HCT116 (cell line): ENCODE measurements around the gene CHST15. TPM values are rescaled to one million over a fixed set of nuclear protein-coding genes. Genes with fewer than 3 reads are reported as not detected.

Experiments
- ATAC-seq: fragments of 200-7000 bp; cut with Tn5 transposase; 2 replicates; pipeline ENCODE4 v1.9.1; 2020; ENCODE audit warnings: mild to moderate bottlenecking, moderate library complexity
- BruUV-seq: library from RNA; stranded (reverse); fragments of 400-500 nt; replicated peaks from 2 replicates; lab custom pipeline; 2021; lab: Mats Ljungman, UMichigan
- CTCF ChIA-PET: fragments of 300-600 bp; sonication (Branson Sonifier 250); formaldehyde crosslinking; loops from one replicate; lab custom pipeline; 2021; ENCODE audit warnings: antibody characterized with exemption; lab: Charles Lee
- POLR2A ChIA-PET: fragments of 300-600, 350-600 bp; sonication (Branson Sonifier 250); formaldehyde crosslinking; loops from one replicate; lab custom pipeline; 2021; ENCODE audit warnings: antibody characterized with exemption; lab: Charles Lee
- RAD21 ChIA-PET, 2 experiments: fragments of 300-600 bp; sonication (Branson Sonifier 250); formaldehyde crosslinking; loops; one replicate each; lab custom pipeline; 2023; ENCODE audit warnings: low total read pairs in 2 of 2; ENCODE audit not compliant: uncharacterized antibody in 2 of 2, unreplicated experiment in 2 of 2, low non-redundant PET in 1 of 2; lab: Charles Lee
- DNase-seq: peaks from one replicate; pipeline ENCODE4 v3.0.0-alpha.2; 2010; ENCODE audit warnings: low read depth, low spot score
- H2AFZ ChIP-seq: fragments of 200-600 bp; shearing (Covaris generic), sonication (generic); 2 replicates; pipeline ENCODE4 v1.6.1; 2017; ENCODE audit warnings: low read depth, mixed run types, mixed read lengths, antibody characterized with exemption, low read length; ENCODE audit not compliant: poor library complexity, severe bottlenecking
- H3K27ac ChIP-seq: 2 replicates; pipeline ENCODE4 v1.5.1; 2012; ENCODE audit warnings: low read depth, low read length
- H3K27me3 ChIP-seq: fragments of 200-600 bp; sonication (generic); 2 replicates; pipeline ENCODE4 v1.6.1; 2016; ENCODE audit warnings: mixed run types, low read length, mixed read lengths; ENCODE audit not compliant: insufficient read depth
- H3K36me3 ChIP-seq, 2 experiments: fragments of 200-500 bp in 1 of 2; fragments of 200-600 bp in 1 of 2; sonication (Bioruptor generic) in 1 of 2; sonication (generic) in 1 of 2; 2 replicates each; pipeline versions ENCODE4 v1.5.1 to v1.6.1; 2014 to 2016; ENCODE audit warnings: low read length in 2 of 2, inconsistent platforms in 1 of 2, mixed read lengths in 1 of 2, mixed run types in 1 of 2; ENCODE audit not compliant: insufficient read depth in 2 of 2, control insufficient read depth in 1 of 2
- H3K4me1 ChIP-seq, 2 experiments: fragments of 200-600 bp in 1 of 2; sonication (generic) in 1 of 2; 2 replicates each; pipeline versions ENCODE4 v1.5.1 to v1.6.1; 2012 to 2017; ENCODE audit warnings: low read length in 2 of 2, inconsistent platforms in 1 of 2, mild to moderate bottlenecking in 1 of 2, mixed read lengths in 1 of 2, mixed run types in 1 of 2, moderate library complexity in 1 of 2; ENCODE audit not compliant: insufficient read depth in 2 of 2, control insufficient read depth in 1 of 2
- H3K4me2 ChIP-seq: fragments of 200-600 bp; sonication (generic); 2 replicates; pipeline ENCODE4 v1.6.1; 2017; ENCODE audit warnings: mixed run types, low read length, mixed read lengths
- H3K4me3 ChIP-seq, 2 experiments: fragments of 200-600 bp in 1 of 2; sonication (generic) in 1 of 2; replicated peaks in 1 of 2; 2 replicates each; pipeline ENCODE4 v1.5.1; 2011 to 2016; ENCODE audit warnings: low read length in 2 of 2, control low read depth in 1 of 2, low read depth in 1 of 2, mild to moderate bottlenecking in 1 of 2, mixed read lengths in 1 of 2, mixed run types in 1 of 2
- H3K79me2 ChIP-seq: fragments of 200-600 bp; sonication (generic); 2 replicates; pipeline ENCODE4 v1.6.1; 2017; ENCODE audit warnings: mild to moderate bottlenecking, mixed run types, low read length, moderate library complexity, mixed read lengths; ENCODE audit not compliant: insufficient read depth
- H3K9ac ChIP-seq: fragments of 200-600 bp; sonication (generic); 2 replicates; pipeline ENCODE4 v1.6.1; 2016; ENCODE audit warnings: low read length, mixed read lengths
- H3K9me2 ChIP-seq: fragments of 200-600 bp; sonication (generic), shearing (Covaris generic); 2 replicates; pipeline ENCODE4 v1.6.1; 2017; ENCODE audit warnings: mixed run types, mild to moderate bottlenecking, moderate library complexity; ENCODE audit not compliant: insufficient read depth
- H3K9me3 ChIP-seq, 2 experiments: fragments of 200-500 bp in 1 of 2; fragments of 200-600 bp in 1 of 2; sonication (Bioruptor generic) in 1 of 2; sonication (generic) in 1 of 2; 2 replicates each; pipeline ENCODE4 v1.6.1; 2014 to 2017; ENCODE audit warnings: low read length in 2 of 2, mixed read lengths in 2 of 2, inconsistent platforms in 1 of 2, low read depth in 1 of 2, mild to moderate bottlenecking in 1 of 2, mixed run types in 1 of 2, moderate library complexity in 1 of 2; ENCODE audit not compliant: control insufficient read depth in 1 of 2, insufficient read depth in 1 of 2
- H4K20me1 ChIP-seq: fragments of 200-600 bp; sonication (generic), shearing (Covaris generic); 2 replicates; pipeline ENCODE4 v1.6.1; 2017; ENCODE audit warnings: mixed run types, mild to moderate bottlenecking, moderate library complexity; ENCODE audit not compliant: insufficient read depth
- CBX3 ChIP-seq: IDR thresholded peaks from 2 replicates; pipeline ENCODE4 v1.6.1; 2012; ENCODE audit warnings: low read depth
- CEBPB ChIP-seq: IDR thresholded peaks from 2 replicates; pipeline ENCODE4 v1.6.1; 2012; ENCODE audit warnings: low read depth
- CTCF ChIP-seq, 3 experiments: fragments of 200-600 bp in 1 of 3; sonication (generic) in 1 of 3; IDR thresholded peaks in 2 of 3; conservative IDR thresholded peaks in 1 of 3; 2 replicates each; pipeline ENCODE4 v1.5.1; 2012 to 2017; ENCODE audit warnings: low read depth in 2 of 3, low read length in 2 of 3, antibody characterized with exemption in 1 of 3, borderline replicate concordance in 1 of 3, control low read depth in 1 of 3, mild to moderate bottlenecking in 1 of 3, mixed read lengths in 1 of 3, mixed run types in 1 of 3, moderate library complexity in 1 of 3; ENCODE audit not compliant: insufficient read depth in 1 of 3
- MAX ChIP-seq: IDR thresholded peaks from 2 replicates; pipeline ENCODE4 v1.6.1; 2012
- POLR2AphosphoS5 ChIP-seq: IDR thresholded peaks from 2 replicates; pipeline ENCODE4 v1.6.1; 2011; ENCODE audit warnings: mild to moderate bottlenecking, low read depth, low read length, moderate library complexity
- RAD21 ChIP-seq: IDR thresholded peaks from 2 replicates; pipeline ENCODE4 v1.6.1; 2012; ENCODE audit warnings: low read depth, mild to moderate bottlenecking
- SIN3A ChIP-seq: IDR thresholded peaks from 2 replicates; pipeline ENCODE4 v1.6.1; 2012; ENCODE audit warnings: low read depth
- SP1 ChIP-seq: IDR thresholded peaks from 2 replicates; pipeline ENCODE4 v1.6.1; 2012; ENCODE audit warnings: low read depth
- SRF ChIP-seq: IDR thresholded peaks from 2 replicates; pipeline ENCODE4 v1.6.1; 2012; ENCODE audit warnings: low read depth
- TCF7L2 ChIP-seq: IDR thresholded peaks from 2 replicates; pipeline ENCODE4 v1.7.0; 2011; ENCODE audit warnings: borderline replicate concordance, inconsistent platforms; ENCODE audit not compliant: insufficient read depth, insufficient read length; ENCODE audit errors: extremely low read depth
- YY1 ChIP-seq: IDR thresholded peaks from 2 replicates; pipeline ENCODE4 v1.6.1; 2011; ENCODE audit warnings: low read length, low read depth, moderate library complexity, mild to moderate bottlenecking; ENCODE audit not compliant: insufficient replicate concordance; ENCODE audit errors: extremely low read depth
- ZFX ChIP-seq: fragments of 450-650 bp; IDR thresholded peaks from 2 replicates; pipeline ENCODE4 v1.6.1; 2017
- intact Hi-C: fragments of 100-400 bp; cut with micrococcal nuclease; formaldehyde crosslinking; loops from 2 replicates; pipeline ENCODE4 v1.10.0; 2022
- total RNA-seq: library from RNA; stranded (reverse); gene quantifications from one replicate; pipeline ENCODE4 v1.2.1, GENCODE V29; 2021; ENCODE audit not compliant: unreplicated experiment
- TF ChIP-seq, protein P1 (sequence below): IDR thresholded peaks from 2 replicates; pipeline ENCODE4 v1.6.1; 2012; ENCODE audit warnings: low read depth

Gene CHST15
- total RNA-seq, 1 experiment from 2014 or later: 47.2 TPM

DNA sequence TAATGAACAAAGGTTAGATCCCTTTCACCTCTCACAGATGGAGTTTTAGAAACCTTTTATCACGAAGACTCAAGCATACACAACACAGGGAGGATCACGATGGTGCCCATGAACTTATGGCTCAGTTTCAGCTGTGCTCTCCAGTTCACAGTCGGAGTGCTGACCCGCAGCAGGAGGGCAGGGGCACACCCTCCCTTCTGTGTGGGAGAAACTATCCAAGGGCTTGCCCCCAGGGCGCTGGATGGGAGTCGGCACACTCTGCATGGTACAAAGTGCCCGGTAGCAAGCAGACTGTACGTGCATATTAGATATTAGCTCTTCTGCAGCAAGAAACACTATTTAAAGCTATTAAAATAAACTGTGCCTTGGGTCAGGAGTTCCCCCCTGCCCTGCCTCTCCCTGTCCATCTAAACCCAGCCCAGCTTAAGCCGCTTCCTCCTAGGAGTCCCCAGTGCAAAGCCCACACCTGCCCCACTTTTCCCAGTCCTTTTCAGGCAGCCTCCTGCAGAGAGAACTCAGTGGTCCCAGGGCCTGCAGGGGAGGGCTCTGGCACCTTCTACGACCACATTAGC is 76.5 kb downstream of the CHST15 start (continued):
- TF ChIP-seq CTCF (IDR thresholded peaks at IDR 0.05 in 2 of 3, conservative IDR thresholded peaks at IDR 0.05 in 1 of 3; ENCODE audit: borderline replicate concordance in 1 of 3, insufficient read depth in 1 of 3, low read depth in 2 of 3, low read length in 2 of 3) (no peak), POLR2AphosphoS5 (no peak), SRF (no peak), CBX3 (no peak)
- TF ChIP-seq, protein P1, sequence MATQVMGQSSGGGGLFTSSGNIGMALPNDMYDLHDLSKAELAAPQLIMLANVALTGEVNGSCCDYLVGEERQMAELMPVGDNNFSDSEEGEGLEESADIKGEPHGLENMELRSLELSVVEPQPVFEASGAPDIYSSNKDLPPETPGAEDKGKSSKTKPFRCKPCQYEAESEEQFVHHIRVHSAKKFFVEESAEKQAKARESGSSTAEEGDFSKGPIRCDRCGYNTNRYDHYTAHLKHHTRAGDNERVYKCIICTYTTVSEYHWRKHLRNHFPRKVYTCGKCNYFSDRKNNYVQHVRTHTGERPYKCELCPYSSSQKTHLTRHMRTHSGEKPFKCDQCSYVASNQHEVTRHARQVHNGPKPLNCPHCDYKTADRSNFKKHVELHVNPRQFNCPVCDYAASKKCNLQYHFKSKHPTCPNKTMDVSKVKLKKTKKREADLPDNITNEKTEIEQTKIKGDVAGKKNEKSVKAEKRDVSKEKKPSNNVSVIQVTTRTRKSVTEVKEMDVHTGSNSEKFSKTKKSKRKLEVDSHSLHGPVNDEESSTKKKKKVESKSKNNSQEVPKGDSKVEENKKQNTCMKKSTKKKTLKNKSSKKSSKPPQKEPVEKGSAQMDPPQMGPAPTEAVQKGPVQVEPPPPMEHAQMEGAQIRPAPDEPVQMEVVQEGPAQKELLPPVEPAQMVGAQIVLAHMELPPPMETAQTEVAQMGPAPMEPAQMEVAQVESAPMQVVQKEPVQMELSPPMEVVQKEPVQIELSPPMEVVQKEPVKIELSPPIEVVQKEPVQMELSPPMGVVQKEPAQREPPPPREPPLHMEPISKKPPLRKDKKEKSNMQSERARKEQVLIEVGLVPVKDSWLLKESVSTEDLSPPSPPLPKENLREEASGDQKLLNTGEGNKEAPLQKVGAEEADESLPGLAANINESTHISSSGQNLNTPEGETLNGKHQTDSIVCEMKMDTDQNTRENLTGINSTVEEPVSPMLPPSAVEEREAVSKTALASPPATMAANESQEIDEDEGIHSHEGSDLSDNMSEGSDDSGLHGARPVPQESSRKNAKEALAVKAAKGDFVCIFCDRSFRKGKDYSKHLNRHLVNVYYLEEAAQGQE: no peak

DNA sequence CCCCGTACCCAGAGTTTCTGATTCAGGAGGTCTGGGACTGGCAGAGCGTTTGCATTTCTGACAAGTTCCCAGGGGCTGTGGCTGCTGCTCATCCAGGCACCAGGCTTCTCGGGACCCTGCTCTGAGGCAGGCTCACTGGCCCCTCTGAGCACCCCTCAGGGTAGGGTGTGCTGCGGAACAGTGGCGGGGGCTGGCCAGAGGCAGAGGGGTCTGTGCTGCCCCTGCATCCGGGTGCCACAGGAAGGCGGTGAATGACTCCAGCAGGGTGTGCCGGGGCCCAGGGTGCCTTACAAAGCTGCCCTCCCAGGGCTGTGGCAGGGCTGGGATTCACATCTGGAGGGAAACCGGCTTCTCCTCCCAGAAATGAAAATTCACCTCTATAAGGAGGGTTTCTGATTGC is 77.4 kb downstream of the CHST15 start:
- no TSS peak for BruUV-seq
- H3K4me3 ChIP-seq: no peak overlapping the region
- ChIA-PET POLR2A (no interaction called here), CTCF (interaction anchor here (1.1 kb wide), 1 partner anchor 21 kb away, joined by 3 read pairs; no protein-coding TSS in a partner anchor), RAD21 (no interaction called here)
- no peaks in the 10 kb centered on the region for H3K79me2 ChIP-seq
- H3K27me3 ChIP-seq: no peaks in the 10 kb centered on the region
- H3K9ac ChIP-seq: no peak overlapping the region
- ATAC-seq: no peak
- H2AFZ ChIP-seq: no peak overlapping the region
- H4K20me1 ChIP-seq: no peaks in the 10 kb centered on the region
- no peak for DNase-seq
- H3K27ac ChIP-seq: no peak overlapping the region
- no peak overlapping the region for H3K4me2 ChIP-seq
- intact Hi-C loops: no loop called here
- H3K4me1 ChIP-seq: no peaks in the 10 kb centered on the region
- H3K36me3 ChIP-seq: peaks cover 10 to 23% of the 10 kb centered on the region in 2 experiments; a peak in 3 of 4 replicates
- H3K9me2 ChIP-seq: no peaks in the 10 kb centered on the region
- no peaks in the 10 kb centered on the region for H3K9me3 ChIP-seq
- no peak for TF ChIP-seq RAD21
- TF ChIP-seq, protein P1: no peak
- no peak for TF ChIP-seq MAX
- TF ChIP-seq CEBPB: no peak
- TF ChIP-seq YY1: no peak
- TF ChIP-seq SP1: no peak
- TF ChIP-seq TCF7L2: no peak
- no peak for TF ChIP-seq ZFX
- no peak for TF ChIP-seq CBX3
- TF ChIP-seq SIN3A: no peak
